Measurements from ENCODE around the gene TM9SF3. TPM values are rescaled to one million over a fixed set of nuclear protein-coding genes. Genes with fewer than 3 reads are reported as not detected.
"Not testable (repeated sequence)": the region's sequence is repeated elsewhere in the genome, so short reads cannot be mapped to it uniquely, and the experiment has no call there.

Gene TM9SF3
- total RNA-seq, 1 donor from 2014 or later: 109 TPM

DNA sequence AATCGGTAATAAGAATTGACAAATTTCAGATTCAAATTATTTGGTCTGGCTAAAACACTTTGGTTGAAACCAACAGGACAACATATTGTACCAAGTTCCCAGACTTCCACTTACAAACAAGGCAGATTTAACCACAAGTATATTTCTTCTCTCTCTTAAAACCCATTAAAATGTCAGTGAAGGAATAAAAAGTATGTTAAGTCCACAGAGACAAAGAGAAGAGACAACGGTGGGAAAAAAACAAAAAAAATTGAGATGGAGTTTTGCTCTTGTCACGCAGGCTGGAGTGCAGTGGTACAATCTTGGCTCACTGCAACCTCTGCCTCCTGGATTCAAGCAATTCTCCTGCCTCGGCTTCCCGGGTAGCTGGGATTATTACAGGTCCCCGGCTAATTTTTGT is 16.3 kb downstream of the TM9SF3 start:
- DNase-seq (ENCODE audit: low read depth): no peak

DNA sequence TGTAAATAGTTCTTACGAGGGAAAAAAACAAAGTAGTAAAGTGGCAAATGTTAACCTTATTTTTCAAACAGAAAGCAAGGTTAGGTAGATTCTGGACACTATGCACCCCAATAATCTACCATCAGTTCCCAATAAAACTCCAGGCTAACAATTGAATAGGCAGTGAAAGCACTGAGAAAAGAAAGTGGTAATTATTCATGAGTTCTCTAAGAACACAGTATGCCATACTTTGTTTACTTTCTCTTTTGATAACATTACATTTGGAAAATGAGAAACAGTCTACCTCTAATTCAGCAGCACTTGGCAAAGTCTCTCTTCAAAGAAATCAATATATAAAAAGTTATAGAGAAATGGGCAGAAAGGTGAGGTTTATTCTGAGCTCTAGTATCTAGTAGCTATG is 18.4 kb downstream of the TM9SF3 start:
- no peak for DNase-seq (ENCODE audit: low read depth)

DNA sequence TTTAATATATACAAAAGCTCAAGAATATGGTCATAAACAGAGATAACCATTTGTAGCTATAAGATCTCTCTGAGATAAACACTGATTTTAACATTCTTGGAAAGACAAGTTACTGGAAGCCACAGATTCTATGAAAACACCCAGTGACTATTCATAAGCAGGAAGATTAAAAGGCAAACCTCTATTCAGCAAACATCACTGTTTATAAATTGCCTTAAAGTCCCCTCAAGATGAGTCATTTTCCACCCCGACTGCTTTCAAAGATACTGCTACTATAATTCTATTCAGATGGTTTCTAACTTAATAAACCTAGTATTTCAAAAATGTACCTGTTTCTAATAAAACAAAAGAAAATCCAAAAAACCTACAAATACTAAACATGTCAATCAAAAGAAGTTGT is 21.0 kb downstream of the TM9SF3 start:
- DNase-seq (ENCODE audit: low read depth): peak; percentile 31

DNA sequence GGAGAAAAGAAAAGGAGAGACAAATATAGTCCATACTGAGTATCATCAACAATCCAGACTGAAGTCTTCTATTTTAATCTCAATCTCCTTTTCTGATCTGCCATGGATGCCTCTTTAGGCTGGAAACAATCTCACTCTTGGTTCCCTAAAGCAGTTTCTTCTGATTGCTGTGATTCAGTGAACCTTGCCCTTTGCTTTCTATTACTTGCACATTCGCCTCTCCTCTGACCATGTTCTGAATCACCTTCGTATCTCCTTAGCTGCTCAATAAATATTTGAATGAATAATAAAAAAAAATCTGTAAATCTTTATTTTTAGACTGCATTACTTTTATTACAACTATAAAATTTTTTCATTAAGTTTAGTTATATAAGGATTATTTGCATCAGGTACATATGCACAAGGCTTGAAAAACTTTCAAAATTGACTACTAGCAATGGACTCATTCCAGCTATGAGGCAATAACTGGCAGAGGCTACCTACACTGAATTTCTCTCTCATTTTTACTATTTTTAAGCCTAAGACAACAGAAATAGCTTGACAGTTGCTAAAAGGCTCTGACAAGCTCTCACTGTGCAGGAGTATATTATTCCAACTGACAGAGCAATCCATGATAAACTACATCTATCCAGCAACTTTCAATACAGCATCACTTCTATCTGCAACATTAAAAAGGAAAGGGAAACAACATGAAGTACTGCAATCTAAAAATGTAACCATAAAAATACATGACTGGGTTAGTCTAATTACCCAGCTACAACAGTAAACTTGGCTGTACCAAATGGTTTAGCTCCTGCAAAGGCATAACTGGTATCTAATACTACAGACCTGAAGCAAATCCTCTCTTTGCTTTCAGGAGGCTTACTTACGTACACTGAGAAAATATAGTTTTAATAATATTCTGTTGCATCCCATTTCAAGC is 25.6 kb downstream of the TM9SF3 start:
- DNase-seq (ENCODE audit: low read depth): no peak

DNA sequence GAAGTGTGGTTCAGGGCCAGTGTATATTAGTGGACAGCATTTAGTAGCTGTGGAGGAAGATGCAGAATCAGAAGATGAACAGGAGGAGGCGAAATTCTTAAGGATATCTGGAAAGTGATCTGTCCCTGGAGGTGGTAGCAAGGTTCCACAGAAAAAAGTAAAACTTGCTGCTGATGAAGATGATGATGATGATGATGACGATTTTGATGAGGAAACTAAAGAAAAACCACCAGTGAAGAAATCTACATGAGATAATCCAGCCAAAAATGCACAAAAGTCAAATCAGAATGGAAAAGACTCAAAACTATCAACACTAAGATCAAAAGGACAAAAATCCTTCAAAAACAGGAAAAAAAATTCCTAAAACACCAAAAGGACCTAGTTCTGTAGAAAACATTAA is 26.3 kb downstream of the TM9SF3 start:
- no peak for DNase-seq (ENCODE audit: low read depth)

DNA sequence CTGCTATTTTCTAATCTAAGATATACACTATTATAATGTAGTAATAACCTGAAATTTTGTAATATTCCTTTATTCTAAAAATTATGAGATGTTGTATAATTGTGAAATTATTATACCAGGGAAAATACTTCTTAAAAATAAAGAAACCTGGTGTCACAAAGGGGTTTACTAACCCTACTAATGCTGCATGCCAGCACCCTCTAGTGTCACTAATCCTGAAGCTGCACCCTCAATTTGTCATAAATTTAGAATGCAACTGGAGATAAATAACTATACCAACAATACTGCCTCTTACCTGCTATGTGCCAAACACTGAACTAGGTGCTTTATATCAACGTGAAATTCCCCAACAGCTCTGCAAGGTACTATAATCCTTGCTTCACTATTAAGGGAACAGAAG is 30.8 kb downstream of the TM9SF3 start:
- DNase-seq (ENCODE audit: low read depth): peak; percentile 11

DNA sequence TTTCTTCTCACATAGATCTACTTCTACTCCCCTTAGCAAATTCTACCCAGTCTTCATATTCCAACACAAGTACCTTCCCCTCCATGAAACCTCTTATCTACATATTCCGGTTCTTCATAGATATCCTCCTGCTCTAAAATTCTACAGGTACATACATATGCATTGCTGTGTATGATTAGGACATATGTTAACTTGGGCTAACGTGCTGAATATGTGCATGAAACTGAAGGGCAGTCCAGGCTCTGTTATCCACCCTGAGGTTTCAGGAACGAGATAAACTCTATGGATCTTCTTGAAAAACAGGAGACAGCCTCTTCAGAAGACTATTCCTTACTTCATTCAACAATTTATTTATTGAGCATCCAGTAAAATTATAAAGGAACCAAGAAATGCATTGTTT is 31.5 kb downstream of the TM9SF3 start:
- DNase-seq (ENCODE audit: low read depth): no peak

DNA sequence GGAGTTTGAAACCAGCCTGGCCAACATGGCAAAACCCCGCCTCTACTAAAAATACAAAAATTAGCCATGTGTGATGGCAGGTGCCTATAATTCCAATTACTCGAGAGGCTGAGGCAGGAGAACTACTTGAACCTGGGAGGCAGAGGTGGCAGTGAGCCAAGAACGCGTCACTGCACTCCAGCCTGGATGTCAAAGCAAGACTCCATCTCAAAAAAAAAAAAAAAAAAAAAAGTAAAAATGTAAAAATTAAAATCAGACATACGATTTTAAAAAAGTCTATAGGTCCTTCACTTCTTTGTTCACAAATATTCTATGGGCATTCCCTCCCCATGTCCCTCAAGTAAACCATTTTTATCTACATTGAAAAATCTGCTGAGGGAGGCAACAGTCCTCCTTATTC is 38.2 kb downstream of the TM9SF3 start:
- DNase-seq (ENCODE audit: low read depth): peak; percentile 5

DNA sequence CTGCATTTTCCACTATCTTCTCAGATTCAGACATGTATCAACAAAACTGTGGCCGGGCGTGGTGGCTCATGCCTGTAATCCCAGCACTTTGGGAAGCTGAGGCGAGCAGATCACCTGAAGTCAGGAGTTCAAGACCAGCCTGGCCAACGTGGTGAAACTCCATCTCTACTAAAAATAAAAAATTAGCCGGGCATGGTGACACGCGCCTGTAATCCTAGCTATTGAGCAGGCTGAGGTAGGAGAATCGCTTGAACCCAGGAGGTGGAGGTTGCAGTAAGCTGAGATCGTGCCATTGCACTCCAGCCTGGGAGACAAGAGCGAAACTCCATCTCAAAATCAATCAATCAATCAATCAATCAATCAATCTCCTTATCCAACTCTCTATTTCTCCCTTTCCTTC is 41.3 kb downstream of the TM9SF3 start:
- not testable (repeated sequence) for DNase-seq (ENCODE audit: low read depth)

DNA sequence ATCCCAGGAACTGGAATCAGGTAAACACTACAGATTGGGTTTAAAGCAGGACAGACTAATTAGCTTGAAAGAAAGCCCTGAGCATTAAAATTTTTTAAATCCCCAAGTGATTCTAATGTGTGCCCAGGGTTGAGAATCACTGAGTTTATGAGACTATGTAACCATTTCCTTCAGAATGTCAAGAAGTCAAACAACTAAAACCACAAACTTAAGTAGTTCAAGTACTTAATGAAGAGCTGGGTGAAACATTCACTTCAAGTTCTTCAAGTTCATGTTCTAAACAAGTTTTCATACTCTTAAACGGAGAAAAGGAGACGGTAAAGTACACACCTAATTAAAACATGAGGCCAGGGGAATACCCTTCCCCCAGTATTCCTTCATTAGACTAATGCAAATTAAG is 44.9 kb downstream of the TM9SF3 start:
- no peak for DNase-seq (ENCODE audit: low read depth)

DNA sequence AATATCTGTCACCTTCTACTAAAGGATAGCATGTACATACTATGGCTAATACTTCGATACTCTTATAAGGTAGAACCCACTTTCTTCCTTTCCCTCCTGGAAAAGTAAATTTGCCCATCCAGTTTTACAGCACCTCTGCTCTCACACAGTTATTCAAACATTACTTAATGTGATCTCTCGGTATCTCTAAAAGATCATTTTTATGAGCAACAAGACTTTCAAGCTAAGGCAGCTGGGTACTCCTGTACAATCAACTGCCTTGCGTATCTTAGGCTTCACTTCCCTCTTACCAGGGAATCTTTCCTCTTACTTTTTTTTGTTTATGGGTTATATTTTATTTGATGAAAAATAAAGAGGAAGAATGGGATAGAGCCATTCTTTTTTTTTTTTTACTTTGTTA is 46.6 kb downstream of the TM9SF3 start:
- DNase-seq (ENCODE audit: low read depth): no peak

DNA sequence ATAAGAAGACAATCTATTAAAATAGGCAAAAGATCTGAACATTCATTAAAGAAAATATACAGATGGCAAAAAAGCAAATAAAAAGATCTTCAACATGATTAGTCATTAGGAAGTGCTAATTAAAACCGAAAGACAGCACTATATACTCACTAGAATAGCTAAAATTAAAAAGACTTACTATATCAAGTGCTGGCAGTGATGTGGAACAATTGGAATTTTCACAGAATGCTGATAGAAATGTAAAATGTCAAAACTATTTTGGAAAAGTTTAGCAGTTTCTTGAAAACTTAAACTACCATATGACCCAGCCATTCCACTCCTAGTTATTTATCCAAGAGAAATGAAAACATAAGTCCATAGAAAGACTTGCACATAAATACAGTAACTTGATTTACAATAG is 48.1 kb downstream of the TM9SF3 start:
- no peak for DNase-seq (ENCODE audit: low read depth)

DNA sequence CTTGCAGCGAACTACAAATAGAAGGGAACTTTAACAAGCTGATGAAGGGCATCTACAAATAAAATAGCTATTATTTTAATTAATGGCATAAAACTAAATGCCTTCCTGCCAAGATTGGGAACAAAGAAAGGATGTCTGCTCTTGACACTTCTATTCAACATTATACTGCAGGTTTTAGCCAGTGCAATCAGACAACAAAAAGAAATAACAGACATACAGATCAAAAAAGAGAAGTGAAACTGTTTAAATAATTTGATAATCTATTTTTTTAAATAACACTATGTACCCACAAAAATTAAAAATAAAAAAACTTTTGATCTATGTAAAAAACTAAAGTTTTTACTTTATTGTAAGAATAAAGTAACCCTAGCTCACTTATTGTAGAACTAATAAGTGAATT is 50.7 kb downstream of the TM9SF3 start:
- DNase-seq (ENCODE audit: low read depth): no peak

DNA sequence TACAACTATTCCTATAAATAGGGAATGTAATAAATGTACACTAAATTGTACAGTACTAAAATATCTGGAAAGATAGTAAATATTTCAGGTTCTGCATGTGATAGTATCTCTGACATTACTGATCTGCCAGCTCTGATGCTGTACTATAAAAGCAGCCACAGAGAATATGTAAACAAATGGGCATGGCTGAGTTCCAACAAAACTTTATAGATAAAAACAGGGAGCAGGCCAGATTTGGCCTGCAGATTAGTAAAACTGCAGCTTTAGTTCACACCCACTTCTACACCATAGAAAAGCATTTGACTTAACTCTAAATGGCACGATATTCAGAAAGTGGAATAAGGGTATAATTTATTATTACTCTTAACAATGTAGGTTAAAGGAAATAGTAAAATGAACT is 54.3 kb downstream of the TM9SF3 start:
- no peak for DNase-seq (ENCODE audit: low read depth)

DNA sequence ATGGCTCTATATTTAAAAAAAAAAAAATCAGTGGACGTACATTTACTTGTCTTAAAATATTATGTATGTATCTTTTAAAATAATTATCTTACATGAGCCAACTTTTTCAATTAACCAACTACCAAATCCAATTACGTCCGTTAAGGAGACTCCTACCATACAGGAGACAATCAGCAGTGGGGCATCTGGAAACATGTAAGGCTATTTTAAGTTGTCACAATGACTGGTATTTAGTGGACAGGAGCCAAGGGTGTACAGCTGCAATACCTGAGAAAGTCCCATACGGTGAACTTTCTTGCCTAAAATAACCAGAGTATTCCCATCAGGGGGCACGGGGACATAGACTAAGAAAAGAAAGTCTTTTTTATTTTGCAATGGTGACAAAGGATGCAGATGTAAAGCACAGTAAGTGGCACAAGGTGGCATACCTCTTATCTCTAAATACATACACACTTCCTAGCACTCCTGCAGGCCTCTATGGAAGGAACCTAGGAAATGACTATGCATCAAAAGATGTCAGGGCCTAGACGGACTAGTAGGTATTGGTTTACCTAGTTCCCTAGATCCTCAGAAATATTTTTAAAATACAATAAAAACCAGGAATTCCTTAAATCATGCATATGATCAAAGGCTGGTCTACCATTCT is 57.1 kb downstream of the TM9SF3 start:
- no peak for DNase-seq (ENCODE audit: low read depth)

DNA sequence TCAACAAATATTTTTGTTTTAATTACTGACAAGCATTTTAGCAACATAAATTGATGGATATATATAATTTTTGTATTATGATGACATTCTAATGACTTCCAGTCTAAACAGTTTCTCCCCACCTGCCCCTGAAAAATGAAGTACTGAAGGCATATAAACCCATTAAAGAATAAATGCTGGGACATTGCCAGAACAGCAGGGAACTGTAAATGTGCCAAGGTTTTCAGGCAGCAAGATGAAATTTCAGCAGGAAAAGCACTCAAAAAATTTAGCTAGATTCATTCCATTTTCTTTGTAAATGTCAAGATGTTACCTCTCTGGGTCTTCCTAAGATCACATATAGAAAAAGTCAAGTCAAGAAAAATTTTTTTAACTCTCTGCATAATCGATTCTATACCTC is 62.1 kb downstream of the TM9SF3 start:
- no peak for DNase-seq (ENCODE audit: low read depth)

DNA sequence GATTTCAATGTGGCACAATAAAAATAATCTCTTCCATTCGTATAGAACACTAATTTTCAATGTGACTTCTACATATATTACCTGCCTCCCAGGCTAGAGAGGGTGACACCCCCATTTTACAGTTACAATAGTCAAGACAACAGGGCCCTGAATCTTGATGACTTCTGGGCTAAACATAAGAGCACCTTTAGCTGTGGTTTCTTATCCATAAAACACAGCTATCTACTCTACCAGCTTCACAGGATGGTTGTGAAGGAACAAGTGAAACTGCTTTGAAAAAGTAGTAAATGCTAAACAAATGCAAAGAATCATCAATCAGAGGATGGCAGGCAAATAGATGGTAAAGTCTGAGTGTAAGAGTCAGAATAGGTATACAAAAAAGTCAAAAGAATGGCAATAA is 69.5 kb downstream of the TM9SF3 start:
- no peak for DNase-seq (ENCODE audit: low read depth)

DNA sequence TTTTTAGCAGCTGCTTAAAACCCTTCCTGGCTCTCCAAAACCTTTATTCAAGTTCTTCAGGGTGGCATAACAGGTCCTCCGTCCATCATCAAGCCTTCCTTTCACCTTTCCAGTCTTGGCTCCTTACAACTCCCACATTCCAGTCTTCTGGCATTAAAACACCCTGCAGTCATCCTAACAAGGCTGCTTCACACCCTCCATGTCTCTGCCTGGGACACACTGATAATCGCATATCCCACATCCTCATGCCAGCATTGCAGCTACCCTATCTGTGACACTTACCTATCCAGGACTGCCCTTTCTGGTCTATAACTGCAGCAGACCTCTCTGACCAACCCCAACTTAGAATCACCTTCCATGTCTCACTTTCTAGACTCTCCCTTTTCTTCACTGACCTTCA is 70.5 kb downstream of the TM9SF3 start:
- no peak for DNase-seq (ENCODE audit: low read depth)

DNA sequence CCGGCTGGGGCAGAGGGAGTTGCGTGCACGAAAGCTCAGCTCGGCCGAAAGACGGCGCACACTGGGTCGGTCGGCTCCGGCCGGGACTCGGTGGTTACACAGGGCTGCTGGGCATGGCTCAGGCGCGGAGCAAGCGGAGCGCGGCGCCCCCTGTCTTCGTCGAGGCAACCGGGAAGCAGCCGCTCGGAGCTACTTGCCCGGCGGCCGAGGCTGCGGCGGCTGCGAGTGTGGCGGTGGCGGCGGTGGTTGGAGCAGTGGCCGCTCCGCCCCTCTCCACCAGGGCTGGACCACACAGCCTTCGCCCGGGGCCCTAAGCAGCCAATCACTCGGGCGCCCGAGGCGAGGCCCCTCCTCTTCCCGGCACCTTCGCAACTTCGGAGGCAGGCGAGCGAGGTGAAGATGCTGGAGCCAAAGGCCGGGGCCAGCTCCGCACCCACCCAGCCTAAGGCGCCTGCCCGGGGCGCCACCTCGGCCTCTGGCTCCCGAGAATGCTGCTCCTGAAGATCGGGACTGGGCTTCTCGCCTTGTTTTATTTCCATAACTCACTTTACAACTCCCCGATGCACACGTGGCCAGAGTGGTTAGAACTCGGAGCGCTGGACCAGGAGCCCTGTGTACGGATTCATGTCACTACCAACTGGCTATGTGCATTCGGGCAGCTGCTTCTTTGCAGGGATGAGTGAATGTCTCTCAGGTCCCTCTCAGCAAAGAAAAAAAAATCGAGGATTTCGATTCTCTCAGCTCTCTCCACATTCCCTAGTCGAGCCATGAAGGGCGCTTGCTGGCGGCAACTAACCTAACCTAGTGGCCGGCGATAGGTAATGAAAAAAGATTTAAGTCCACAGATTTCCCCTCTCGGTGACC is 72.9 kb downstream of the TM9SF3 start, which contains the start of gene TLL2:
TLL2 (minus strand) TSS at position 229 of the 864 bp plus-strand sequence. CDS start 241 bp downstream, outside the sequence.
- DNase-seq (ENCODE audit: low read depth): peak; percentile 88

DNA sequence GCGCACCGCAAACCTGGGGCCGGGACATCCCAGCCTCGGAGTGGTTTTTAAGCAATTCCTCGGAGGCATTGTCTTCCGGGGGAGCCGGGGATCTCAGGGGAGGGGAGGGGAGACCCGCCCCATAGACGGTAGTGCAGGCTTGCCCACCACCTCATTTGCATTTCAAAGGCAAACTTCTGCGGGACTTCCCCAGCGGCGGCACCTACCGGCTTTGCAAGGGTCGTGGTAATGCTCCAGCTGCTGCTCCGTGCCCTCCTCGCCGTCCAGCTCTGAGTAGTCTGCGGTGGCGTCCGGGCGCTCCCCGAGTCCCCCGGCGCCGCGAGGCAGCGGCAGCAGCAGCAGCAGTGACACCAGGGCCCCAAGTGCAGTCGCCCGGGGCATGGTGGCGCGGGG is 73.5 kb downstream of the TM9SF3 start:
- no peak for DNase-seq (ENCODE audit: low read depth)

DNA sequence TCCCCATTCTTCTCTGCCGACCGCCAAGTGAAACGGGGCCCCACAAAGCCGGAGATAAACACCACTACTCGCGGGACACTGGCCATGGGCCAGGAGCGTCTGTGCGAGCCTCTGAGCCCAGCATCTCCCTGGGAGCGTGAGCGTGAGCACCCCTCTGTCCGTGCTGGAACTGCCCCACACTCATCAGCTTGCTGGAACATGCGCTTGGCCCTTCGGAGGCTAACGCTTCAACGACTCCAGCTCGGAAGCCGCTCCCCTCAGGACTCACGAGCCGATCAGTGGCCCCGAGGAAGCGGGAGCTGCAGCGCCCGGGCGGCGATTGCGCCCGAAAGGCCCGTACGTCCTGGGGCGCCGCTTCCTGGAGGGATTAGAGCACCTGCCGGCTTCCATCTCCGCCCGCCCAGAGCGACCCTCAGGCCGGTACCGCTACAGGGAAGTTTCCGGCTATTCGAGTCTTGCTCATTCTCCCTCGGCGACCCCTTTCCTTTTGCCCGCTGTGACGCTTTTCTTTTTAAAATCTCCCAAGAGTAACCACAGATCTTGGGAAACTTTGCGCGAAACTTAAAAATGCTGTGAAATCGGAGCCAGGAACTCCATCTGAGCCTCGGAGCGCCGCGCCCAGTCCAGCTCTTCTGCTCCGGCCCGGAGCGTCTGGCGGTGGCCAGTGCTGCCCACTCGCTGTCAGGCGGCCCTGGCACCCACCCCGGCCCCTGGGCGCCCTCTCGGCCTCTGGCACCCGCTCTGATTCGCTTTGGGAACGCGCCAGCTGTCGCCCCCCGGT is 74.1 kb downstream of the TM9SF3 start:
- DNase-seq (ENCODE audit: low read depth): peak; percentile 32
